ENCODE measurements around the gene FBXO48.
"Not testable (repeated sequence)": the region's sequence is repeated elsewhere in the genome, so short reads cannot be mapped to it uniquely, and the experiment has no call there.

FBXO48 gene

DNA sequence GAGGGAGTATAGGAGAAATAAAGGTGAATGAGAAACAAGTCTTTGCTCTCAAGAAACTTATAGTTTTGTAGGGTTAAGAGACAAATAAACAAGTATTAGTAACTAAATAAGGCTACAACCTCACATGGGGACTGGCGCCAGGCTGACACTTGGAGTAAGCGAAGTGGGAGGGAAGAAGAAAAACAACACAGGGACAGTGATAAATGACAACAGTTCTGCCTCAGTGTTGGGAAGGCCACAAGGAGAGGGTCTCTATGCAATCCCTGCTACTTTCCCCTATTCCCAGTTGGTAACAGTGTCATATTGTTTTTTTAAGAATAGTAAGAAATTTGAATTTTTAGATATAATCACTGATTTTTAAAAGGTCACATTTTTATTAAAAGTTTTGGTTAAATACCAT, 4.3 kb upstream of the FBXO48 start:
- DNase-seq = no peak

DNA sequence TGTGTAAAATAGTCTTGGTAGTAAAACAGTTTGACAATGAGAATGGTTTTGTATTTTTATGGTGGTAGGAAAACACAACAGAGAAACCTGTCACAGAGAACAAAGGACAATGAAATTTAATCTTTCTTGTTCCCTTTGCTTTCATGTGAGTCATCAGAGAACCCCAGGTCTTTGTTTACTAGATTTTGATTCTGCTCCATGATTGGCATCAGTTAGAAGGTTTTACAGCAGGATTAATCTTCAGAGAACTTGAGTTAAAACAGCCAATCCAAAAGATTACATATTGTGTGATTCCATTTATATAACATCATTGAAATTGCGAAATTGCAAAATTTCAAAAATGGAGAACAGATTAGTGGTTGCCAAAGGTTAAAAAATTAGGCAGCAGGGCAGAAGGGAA, 2.8 kb upstream of the FBXO48 start:
- no peak for DNase-seq

DNA sequence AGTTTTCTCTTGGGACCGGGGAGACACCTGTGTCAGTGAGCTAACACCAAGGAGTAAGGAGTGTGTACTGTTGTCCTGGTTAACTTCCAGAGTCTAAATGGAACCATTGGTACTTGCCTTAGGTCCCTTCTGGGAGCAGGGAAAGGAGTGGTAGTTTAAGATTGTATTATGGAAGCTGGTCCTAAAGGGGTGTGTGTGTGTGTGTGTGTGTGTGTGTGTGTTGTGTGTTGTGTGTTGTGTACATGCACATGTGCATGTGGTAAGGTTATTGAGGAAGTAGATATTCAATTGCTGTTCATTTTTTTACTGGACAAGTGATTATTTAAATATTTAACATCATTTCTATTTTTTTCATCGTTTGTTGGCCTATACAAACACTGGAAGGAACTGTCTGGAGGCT, 1.7 kb upstream of the FBXO48 start:
- no peak for DNase-seq

DNA sequence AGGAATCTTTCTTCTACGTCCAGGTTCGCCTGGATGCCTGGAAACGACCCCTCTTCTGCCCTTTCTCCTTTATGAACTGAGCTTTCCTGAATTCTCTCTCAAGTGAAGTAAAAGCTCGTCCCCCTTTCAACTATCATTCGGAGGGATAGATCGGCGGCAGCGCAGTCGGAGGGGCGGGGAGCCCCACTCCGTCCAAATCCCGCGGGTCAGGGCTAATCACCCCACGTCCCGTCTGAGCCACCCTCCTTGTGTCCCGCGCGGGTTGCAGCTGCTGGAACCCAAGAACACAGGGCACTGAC, 367 bp downstream of the FBXO48 start:
- DNase-seq = no peak

DNA sequence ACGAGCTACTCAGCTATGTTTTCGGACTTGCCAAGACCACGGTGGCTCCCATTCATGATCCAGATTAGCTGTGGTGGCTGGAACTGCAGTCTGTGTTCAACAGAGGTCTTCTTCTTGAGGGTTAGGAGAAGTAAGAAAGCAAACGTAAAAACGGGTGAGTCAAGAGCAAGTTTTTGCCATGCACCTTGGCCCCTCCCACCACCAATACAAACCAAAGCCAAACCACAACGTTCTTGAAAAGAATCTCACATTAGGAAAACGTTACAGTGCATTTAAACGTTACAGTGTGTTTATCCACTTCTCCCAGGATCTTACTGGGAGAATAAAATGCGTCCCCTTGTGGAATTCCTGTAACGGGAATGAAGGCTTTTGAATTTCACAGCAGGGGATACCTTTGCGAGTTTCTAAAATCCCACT, 725 bp downstream of the FBXO48 start:
- no peak for DNase-seq

DNA sequence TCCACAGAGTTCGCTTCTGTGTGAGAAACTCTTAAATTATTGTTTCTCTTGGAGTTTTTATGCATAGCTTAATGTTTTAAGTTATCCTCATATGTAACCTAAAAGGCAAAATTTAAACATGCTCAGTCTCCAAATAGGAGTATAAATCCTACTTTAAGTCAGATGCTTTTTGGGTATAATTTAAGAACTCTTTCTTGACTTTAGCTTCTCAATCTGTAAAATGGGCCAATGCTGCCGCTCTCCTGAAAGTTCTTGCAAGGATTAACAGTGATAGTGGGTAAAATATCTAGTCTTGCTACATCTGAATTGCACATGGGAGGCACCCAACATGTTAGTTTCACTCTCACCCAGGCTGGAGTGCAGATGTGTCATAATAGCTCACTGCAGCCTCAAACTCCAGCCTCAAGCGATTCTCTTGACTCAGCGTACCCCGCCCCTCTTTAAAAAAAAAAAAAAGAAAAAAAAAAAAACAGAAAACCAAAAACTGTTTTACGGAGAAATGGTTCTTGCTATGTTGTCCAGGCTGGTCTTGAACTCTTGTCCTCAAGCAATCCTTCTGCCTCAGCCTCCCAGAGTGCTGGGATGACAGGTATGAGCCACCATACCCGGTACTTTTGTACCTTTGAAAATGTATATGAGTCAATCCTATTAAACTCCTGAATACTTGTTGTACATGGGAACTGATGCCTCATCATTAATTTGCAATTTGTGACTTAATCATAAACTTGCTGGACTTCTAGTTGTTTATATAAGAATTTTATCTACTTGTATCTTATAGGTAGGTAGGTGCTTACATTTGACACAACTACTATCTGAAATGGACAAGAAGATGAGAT, 1.8 kb downstream of the FBXO48 start:
- no peak for DNase-seq

DNA sequence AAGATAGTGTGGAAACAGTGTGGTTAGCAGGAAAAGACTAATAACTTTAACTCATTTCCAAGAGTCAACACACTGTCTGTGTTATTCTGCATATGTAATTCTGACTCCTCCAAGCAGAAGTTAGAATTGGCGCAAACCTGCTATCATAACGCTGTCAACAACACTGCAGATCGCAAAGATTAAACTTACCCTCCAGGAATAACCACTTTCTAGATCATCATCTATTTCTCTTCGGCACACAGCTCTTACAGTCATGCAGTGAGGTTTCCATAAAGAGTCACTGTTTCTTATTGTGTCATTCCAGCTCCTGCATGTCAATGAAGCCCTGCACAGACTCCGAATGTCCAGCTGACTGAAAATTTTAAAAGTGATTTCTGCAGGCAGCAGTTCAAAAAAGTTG, 2.4 kb downstream of the FBXO48 start:
- no peak for DNase-seq

DNA sequence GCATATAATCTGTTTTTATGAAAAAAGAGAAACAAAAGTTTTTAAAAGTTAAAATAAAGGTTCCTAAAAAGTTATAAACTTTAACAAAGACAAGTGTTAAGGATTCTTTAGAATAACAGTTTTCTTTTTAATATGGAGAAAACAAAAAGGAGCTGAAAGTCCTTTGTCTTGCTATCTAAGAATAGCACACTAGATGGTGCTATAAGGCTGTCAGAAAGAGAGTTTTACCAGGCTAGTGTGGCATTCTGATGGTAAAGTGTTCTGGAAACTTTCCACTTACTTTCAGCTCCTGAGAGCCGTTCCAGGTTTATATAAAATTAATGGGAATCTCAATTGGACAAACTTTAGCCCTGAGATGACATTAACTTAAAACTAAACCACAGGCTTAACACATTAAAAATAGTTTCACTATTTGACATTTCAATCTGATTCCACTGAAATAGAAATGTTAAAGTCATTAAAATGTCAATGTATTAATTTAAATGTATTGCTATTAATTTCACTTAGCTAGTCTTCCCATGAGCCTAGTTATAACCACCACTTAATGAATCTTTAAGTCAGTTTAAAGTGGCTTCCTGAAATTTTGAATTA, 3.7 kb downstream of the FBXO48 start:
- DNase-seq = no peak

DNA sequence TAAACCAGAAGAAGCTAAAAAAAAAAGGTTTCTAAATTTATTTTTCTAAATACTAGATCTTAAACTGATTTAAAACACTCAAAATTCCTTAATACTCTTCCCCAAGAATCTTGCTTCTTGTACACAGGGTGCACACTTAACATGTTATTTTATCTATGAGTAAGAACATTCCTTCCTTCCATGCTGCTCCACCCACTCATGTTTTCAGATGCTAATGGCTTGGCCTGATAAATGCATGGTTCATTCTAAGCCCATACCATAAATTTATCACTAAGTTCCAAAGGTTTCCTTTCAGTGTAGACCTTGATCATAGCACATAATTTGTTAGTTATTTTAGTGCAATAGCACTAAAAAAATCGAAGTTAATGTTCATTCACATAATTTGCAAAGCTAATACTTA, 8.1 kb downstream of the FBXO48 start:
- no peak for DNase-seq

DNA sequence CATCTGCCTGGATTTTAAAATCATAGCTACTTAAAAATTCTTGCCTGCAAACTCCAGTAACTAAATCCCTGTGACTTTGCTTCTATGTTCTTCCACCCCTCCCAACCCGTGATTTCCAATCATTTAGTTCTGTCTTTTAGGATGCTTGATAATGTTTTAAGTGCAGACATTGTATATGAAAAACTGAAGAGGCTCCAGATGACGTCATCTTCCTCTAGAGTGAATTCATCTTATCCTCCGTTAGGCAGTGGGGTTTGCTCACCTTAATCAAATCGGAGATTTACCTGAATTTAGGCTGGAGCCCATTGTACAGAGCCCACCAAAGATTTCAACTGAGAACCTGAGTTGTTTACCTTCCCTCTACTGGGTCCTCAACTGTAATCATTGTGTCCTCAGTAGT, 10.9 kb downstream of the FBXO48 start:
- no peak for DNase-seq

DNA sequence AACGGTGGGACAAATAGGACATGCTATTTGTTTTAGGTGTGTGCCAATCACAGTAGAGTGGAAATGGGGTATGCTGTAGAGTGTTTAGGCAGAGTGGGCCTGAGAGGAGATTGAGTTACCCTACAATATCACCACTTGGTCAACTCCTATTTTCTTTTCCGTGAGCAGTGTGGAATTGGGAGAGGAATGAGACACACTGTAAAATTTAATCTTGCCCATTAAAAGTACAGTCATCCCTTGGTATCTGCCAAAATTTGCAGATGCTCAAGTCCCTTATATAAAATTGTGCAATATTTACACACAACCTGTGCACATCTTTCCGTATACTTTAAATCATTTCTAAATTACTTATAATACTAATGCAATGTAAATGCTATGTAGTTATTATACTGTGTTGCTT, 12.4 kb downstream of the FBXO48 start:
- no peak for DNase-seq

DNA sequence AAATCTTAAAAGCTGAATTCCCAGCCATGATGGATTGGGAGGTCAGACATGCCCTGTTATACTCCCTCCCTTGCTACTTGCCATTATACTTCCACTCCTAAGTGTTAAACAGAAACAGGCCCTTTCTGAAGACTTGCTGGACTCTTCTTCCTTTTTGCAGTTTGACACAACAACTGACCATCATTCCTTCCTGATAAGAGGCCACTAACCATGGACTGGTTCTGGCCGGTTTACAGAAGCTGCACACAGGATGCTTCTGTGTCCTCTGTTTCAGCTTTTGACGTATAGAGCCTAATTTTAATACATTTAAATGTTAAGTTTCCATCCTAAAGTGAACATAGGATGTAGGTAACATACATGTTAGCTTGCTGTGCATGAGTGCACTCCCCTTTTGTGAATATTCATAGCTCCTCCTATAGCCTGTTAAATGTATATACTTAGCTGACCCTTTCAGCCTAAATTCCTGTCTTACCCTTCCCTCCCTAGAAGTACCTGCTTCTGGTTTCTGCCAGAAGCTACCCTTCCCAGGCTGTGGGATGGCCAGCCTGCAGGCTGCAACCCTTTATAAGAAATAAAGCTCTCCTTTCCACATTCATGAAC, 13.2 kb downstream of the FBXO48 start:
- no peak for DNase-seq

DNA sequence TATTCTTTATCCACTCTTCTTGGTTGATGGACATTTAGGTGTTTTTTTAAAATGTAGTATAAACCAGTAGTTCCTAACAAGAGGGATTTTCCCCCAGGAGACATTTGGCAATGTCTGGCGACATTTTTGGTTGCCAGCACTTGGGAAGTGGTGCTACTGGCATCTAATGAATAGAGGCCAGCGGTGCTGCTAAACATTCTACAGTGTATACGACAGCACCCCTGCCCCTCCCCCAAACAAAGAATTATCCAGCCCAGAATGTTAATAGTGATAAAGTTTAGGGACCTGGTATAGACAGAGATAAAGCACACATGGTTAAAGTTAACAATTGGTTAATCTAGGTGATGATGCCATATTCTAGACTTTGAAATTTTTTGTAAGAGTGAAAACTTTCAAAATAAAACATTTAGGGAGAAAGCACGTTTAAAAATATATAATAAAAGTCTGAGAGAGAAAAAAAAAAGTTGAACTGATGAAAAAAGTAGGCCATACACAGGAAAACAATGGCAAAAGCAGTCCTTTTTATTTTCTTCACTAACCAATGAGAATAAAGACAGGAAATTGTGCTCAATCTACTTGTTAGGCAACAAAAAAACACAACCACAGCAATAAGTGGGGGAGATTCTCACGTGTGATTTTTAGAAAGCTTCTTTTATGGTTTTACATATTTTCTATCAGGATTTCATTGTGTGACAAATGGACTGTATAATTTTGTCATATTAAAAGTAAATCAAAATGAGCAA, 14.8 kb downstream of the FBXO48 start:
- no peak for DNase-seq

DNA sequence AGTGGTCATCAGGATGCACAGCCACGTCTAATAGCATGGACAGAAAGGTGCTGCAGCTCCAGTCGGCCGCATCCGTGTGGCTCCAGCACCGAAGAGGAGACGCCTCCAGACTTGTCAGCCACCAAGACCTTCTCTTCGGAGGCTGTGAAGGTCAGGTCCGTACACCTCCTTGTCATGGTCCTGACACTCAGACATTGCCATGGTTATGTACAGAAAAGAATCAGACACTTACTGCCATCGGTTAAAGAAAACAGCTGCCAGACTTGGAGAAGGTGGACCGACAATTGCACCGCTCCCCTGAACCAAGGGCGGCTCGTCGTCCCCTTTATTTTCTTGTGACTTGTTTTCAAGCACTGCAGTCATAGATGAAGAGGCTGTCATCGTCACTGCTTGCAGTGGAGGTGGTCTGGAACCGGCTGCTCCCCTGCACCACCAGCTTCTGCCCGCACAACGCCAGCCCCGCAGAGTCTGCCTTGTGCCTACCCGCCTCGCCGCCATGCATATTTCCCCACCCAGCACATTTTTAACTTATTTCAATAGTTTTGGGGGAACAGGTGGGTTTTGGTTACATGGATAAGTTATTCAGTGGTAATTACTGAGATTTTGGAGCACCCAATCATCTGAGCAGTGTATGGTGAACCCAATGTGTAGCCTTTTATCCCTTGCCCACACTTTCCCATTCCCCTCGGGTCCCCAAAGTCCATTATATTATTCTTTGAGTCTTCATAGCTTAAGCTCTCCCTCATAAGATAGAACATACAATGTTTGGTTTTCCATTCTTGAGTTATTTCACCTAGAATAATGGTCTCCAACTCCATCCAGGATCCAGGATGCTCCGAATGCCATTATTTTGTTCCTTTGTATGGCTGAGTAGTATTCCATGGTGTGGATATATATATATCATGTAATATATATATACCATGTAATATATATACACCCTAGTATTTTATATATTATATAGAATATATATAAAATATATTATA, 18.1 kb downstream of the FBXO48 start:
- DNase-seq = no peak

DNA sequence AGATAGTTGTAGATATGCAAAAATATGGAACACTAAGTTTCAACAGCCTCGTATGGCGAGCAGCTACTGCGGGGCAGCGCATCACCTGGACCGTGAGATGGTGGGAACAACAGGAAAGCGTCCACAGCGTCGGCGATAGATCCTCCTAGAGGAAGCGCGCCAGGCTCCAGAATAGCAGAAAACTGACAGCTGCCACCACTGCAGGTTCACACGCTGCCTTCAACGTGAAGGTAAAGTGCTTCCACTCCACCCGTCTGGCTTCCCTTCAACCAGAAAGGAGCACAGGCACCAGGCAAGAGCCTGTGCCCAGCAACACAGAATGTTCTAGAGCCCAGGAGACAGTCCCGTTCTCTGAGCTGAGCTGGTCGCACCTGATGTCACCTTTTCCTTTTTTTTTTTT, 20.0 kb downstream of the FBXO48 start:
- no peak for DNase-seq

DNA sequence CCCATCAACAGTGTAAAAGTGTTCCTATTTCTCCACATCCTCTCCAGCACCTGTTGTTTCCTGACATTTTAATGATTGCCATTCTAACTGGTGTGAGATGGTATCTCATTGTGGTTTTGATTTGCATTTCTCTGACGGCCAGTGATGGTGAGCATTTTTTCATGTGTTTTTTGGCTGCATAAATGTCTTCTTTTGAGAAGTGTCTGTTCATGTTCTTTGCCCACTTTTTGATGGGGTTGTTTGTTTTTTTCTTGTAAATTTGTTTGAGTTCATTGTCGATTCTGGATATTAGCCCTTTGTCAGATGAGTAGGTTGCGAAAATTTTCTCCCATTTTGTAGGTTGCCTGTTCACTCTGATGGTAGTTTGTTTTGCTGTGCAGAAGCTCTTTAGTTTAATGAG, 20.7 kb downstream of the FBXO48 start:
- not testable (repeated sequence) for DNase-seq

DNA sequence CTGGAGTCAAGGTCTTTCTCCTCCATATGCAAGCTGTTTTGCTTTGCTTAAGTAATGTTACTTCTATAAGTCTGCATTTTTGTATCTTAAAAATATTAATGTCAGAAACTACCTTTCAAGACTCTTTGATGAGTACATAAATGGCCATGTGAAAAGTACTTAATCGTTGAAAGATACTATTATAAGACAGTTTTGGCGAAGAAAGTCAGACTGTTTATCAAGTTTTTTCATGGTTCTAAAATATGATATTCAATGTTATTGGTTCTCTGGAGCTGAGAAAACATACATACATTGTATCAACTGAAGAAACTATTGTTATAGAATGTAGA, 25.1 kb downstream of the FBXO48 start:
- DNase-seq = no peak

DNA sequence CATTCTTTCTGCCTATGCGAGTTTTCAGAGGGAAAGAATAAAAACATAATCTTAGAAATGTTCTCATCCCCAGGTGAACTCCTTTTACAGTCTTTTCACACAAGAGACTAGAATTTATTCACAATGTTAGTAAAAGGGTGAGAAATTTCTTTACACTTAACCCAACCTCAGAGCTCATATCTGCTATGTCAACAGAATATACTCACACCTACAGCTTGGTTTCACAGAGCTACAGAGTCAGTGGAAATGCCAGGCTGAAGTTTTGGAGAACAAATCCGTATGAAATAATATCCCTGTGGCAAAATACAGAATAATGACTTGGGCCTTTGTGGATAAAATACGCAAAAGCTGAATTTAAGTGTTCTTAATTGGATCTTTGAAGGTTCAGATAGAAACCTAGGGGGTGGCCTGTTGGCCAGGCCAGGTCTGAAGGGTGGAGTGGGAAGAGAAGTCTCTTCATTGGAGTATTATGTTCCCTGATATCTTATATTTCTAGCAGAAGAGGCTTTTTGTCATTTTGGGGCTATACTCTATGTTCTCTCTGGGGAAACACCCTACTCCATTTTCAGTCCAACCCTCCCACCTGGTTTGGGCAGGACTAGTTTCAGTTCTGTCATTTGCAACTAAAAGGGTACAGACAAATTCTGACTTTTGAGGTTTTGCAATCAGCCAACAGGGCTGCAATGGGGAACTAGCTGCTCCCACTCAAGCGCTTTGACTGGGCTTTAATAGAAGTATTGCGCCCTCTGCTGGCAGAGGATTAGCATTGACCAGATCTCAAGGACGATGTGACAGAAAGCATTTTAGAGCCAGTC, 25.7 kb downstream of the FBXO48 start:
- DNase-seq = peak in 1 of 2 experiments; percentile 84

DNA sequence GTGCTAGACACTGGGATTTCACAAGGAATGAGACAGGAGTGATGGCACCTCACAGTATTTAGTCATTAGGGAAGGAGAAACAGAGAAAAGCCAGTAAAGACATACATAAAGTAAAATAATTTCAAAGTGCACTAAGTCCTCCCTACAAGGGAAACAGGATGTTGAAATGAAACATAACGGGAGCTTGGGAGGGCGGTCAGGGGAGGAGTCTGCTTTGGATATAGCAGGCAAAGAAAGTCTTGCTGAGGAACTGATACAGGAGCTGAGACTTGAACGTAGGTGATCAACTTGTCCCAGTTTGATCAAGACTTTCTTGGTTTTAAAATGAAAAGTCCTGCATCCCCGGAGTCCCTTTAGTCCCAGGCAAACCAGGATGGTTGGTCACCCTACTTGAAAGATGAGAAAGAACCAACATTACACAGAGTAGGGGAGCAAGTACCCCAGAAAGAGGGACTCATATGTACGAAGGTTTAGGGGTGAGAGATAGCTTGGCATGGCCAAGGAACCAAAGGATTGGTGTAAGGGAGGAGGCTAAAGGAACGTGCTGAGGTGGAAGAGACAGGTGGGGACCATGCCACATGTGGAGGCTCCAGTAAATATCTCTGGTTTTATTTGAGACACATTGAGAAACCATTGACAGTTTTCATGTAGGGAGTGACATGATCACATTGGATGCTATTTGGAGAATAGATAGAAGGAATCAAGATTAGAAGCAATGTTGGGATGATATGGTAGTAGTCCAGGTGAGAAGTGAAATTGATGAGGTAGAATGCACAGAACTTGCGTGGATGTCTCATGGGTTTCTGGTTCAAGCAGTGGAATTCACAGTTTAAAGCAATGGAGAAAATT, 28.4 kb downstream of the FBXO48 start:
- no peak for DNase-seq

DNA sequence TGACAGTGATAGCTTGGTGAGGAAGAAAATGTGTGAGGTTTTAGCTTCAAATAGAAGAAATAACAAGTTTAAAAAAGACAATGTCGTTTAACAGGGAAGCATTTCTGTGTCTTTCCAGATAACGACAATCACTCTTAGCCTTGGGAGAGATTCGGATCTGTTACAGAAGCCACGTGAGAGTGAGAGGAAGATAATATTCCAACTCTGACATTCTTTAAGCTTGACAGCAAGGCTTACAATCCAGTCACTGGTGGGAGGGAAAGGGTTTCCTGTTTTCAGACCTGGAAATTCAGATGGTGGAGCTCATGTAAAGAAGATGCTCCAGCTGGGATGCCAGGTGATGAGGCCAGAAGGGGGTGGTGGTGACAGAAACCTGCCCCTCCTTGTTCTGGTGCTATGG, 30.8 kb downstream of the FBXO48 start:
- no peak for DNase-seq

DNA sequence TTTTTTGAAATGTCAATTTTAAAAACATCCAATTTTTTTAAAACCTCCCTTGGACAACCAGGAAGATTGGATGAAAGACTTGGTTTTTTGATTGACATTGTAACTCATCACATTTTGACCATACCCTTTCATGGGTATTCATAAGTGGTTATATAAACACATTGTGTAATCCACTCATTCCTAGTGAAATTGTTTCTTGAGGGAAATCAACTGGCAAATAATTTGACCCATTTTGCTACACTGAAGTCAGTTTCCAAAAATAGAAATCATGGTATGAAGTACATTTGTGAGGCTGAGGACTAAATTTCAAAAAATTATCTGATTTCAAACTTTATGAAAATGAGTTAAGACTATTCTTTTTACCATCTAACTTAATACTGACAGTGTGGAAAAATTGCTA, 31.5 kb downstream of the FBXO48 start:
- no peak for DNase-seq
